CD14-positive monocyte (primary cell): ENCODE measurements around the gene USO1. TPM values are rescaled to one million over a fixed set of nuclear protein-coding genes. Genes with fewer than 3 reads are reported as not detected.

ENCODE experiments used
- DNase-seq, 3 donors: peaks; one replicate each; pipeline ENCODE4 v3.0.0-alpha.2; 2011 to 2022
- H2AFZ ChIP-seq: 2 replicates; pipeline ENCODE4 v1.6.0; 2012; ENCODE audit warnings: mild to moderate bottlenecking, low read depth, low read length, inconsistent platforms; ENCODE audit not compliant: insufficient read depth, poor library complexity, severe bottlenecking
- H3K27ac ChIP-seq, 2 donors: 1 replicate in 1 of 2; 2 replicates in 1 of 2; pipeline ENCODE4 v1.5.1; 2012 to 2013; ENCODE audit warnings: low read length in 2 of 2, control low read depth in 1 of 2, inconsistent platforms in 1 of 2, low read depth in 1 of 2, mild to moderate bottlenecking in 1 of 2
- H3K27me3 ChIP-seq, 2 donors: one replicate each; pipeline versions ENCODE4 v1.6.0 to v1.6.1; 2011 to 2013; ENCODE audit warnings: low read length in 2 of 2; ENCODE audit not compliant: control insufficient read depth in 2 of 2, insufficient read depth in 2 of 2
- H3K36me3 ChIP-seq, 2 donors: replicated peaks in 1 of 2; 1 replicate in 1 of 2; 2 replicates in 1 of 2; pipeline versions ENCODE4 v1.5.1 to v1.6.1; 2012 to 2013; ENCODE audit warnings: low read length in 2 of 2, control low read depth in 1 of 2, inconsistent platforms in 1 of 2, mild to moderate bottlenecking in 1 of 2; ENCODE audit not compliant: insufficient read depth in 2 of 2, control insufficient read depth in 1 of 2
- H3K4me1 ChIP-seq, 2 donors: 1 replicate in 1 of 2; 2 replicates in 1 of 2; pipeline versions ENCODE4 v1.5.1 to v1.6.1; 2012 to 2013; ENCODE audit warnings: low read length in 2 of 2, control low read depth in 1 of 2, inconsistent platforms in 1 of 2, mild to moderate bottlenecking in 1 of 2, moderate library complexity in 1 of 2; ENCODE audit not compliant: insufficient read depth in 2 of 2, control insufficient read depth in 1 of 2
- H3K4me2 ChIP-seq: replicated peaks from 2 replicates; pipeline ENCODE3; 2012; ENCODE audit warnings: low read length, moderate library complexity, mild to moderate bottlenecking; ENCODE audit not compliant: poor library complexity, severe bottlenecking; ENCODE audit errors: extremely low read depth
- H3K4me3 ChIP-seq, 3 experiments: fragments of 200-600 bp in 1 of 3; sonication (generic) in 1 of 3; replicated peaks in 1 of 3; 1 replicate in 2 of 3; 2 replicates in 1 of 3; pipeline ENCODE4 v1.5.1; 2011 to 2013; ENCODE audit warnings: low read length in 3 of 3, mild to moderate bottlenecking in 3 of 3, control low read depth in 2 of 3, low read depth in 2 of 3, inconsistent platforms in 1 of 3, moderate library complexity in 1 of 3
- H3K79me2 ChIP-seq: 2 replicates; pipeline ENCODE4 v1.6.0; 2012; ENCODE audit warnings: mild to moderate bottlenecking, control low read depth, inconsistent platforms, low read length, moderate library complexity; ENCODE audit not compliant: insufficient read depth
- H3K9ac ChIP-seq: 2 replicates; pipeline ENCODE4 v1.6.0; 2017; ENCODE audit warnings: low read length, mild to moderate bottlenecking; ENCODE audit not compliant: insufficient read depth, poor library complexity, severe bottlenecking
- H3K9me3 ChIP-seq, 2 donors: replicated peaks in 1 of 2; 1 replicate in 1 of 2; 2 replicates in 1 of 2; pipeline versions ENCODE4 v1.5.1 to v1.6.1; 2012 to 2013; ENCODE audit warnings: low read length in 2 of 2, control low read depth in 1 of 2; ENCODE audit not compliant: control insufficient read depth in 1 of 2, insufficient read depth in 1 of 2
- H4K20me1 ChIP-seq: 2 replicates; pipeline ENCODE4 v1.6.0; 2012; ENCODE audit warnings: mild to moderate bottlenecking, low read length, control low read depth, moderate library complexity; ENCODE audit not compliant: insufficient read depth
- H3K27ac Mint-ChIP-seq, 7 donors: one replicate each; pipeline ENCODE4 v1.8.0; 2020; ENCODE audit warnings: mild to moderate bottlenecking in 7 of 7, mixed read lengths in 7 of 7, moderate library complexity in 6 of 7, inconsistent platforms in 2 of 7
- H3K27me3 Mint-ChIP-seq, 3 donors: one replicate each; pipeline ENCODE4 v1.8.0; 2021 to 2022; ENCODE audit warnings: low read depth in 3 of 3, mild to moderate bottlenecking in 3 of 3, mixed read lengths in 3 of 3, moderate library complexity in 3 of 3, inconsistent platforms in 1 of 3
- H3K36me3 Mint-ChIP-seq, 2 donors: one replicate each; pipeline ENCODE4 v1.8.0; 2020; ENCODE audit warnings: mixed read lengths in 2 of 2, inconsistent platforms in 1 of 2, mild to moderate bottlenecking in 1 of 2
- H3K4me1 Mint-ChIP-seq: one replicate; pipeline ENCODE4 v1.8.0; 2020; ENCODE audit warnings: mild to moderate bottlenecking, mixed read lengths
- H3K4me3 Mint-ChIP-seq, 2 donors: one replicate each; pipeline ENCODE4 v1.8.0; 2020; ENCODE audit warnings: mild to moderate bottlenecking in 2 of 2, mixed read lengths in 2 of 2, moderate library complexity in 1 of 2
- H3K9me3 Mint-ChIP-seq, 7 donors: one replicate each; pipeline ENCODE4 v1.8.0; 2020 to 2022; ENCODE audit warnings: mixed read lengths in 7 of 7, mild to moderate bottlenecking in 6 of 7, moderate library complexity in 6 of 7, inconsistent platforms in 2 of 7
- CTCF ChIP-seq: fragments of 200-600 bp; IDR thresholded peaks from one replicate; pipeline ENCODE4 v1.8.0; 2022; ENCODE audit warnings: antibody characterized with exemption, mild to moderate bottlenecking
- WGBS: methylation state at CpG from one replicate; pipeline ENCODE4 v1.1.5; 2013; ENCODE audit warnings: missing lambda C conversion rate; ENCODE audit not compliant: insufficient coverage; 5-methylcytosine and 5-hydroxymethylcytosine counted together
- intact Hi-C, 2 donors: fragments of 100-400 bp; cut with micrococcal nuclease; formaldehyde crosslinking; loops; one replicate each; pipeline versions ENCODE4 v1.15.0 to v1.15.1; 2023
- polyA plus RNA-seq, 3 donors: library from polyadenylated mRNA; depleted of rRNA in 1 of 3; unstranded in 2 of 3; stranded (reverse) in 1 of 3; fragments of 300-500 nt in 2 of 3; fragments of >200 nt in 1 of 3; fragmentation: Illumina TruSeq in 2 of 3; gene quantifications; 1 replicate in 2 of 3; 2 replicates in 1 of 3; pipeline ENCODE4 v1.2.3, GENCODE V29; 2012 to 2021

Gene USO1
- polyA plus RNA-seq, 3 donors = 15.4 to 26.9 (median 17.5) TPM

GRCh38 chr4:75821216-75821615 lies 96.8 kb downstream of the USO1 start:
- DNase-seq = no peak
- H3K9me3 Mint-ChIP-seq = no peaks in the 10 kb centered on the region
- Histone ChIP-seq H3K27me3 (no peaks in the 10 kb centered on the region), H3K4me2 (no peak overlapping the region), H3K4me1 (no peaks in the 10 kb centered on the region), H4K20me1 (no peaks in the 10 kb centered on the region), H2AFZ (no peak overlapping the region), H3K9me3 (no peaks in the 10 kb centered on the region), H3K36me3 (peaks cover 0 to 11% of the 10 kb centered on the region in 2 donors), H3K9ac (no peak overlapping the region), H3K79me2 (no peaks in the 10 kb centered on the region), H3K27ac (no peak overlapping the region), H3K4me3 (no peak overlapping the region)
- intact Hi-C loops = no loop called here
- TF ChIP-seq CTCF = no peak
- H3K36me3 Mint-ChIP-seq = peaks cover under 1 to 3% of the 10 kb centered on the region in 2 donors
- H3K4me3 Mint-ChIP-seq = no peak overlapping the region
- no peak overlapping the region for H3K27ac Mint-ChIP-seq
- WGBS = no CpG with 5 or more reads among the region's 3 CpGs
- H3K4me1 Mint-ChIP-seq = peaks cover 5% of the 10 kb centered on the region
- H3K27me3 Mint-ChIP-seq = no peaks in the 10 kb centered on the region

DNA sequence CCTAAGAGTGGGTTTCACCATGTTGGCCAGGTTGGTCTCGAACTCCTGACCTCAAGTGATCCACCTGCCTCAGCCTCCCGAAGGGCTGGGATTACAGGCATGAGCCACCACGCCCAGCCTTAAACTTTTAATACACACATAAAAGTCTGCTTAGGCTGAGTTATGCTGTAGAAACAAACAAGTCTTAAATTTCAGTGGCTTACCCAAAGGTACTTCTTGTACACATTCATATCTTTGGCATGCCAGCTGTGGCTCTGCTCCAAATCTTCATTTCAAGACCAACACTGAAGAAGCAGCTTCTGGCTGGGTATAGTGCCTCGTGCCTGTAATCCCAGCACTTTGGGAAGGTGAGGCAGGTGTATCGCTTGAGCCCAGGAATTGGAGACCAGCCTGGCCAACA lies 97.6 kb downstream of the USO1 start:
- no peak overlapping the region for H3K9ac ChIP-seq
- H3K4me3 ChIP-seq = no peak overlapping the region
- no peaks in the 10 kb centered on the region for H3K36me3 Mint-ChIP-seq
- H3K9me3 Mint-ChIP-seq = no peaks in the 10 kb centered on the region
- H3K4me1 Mint-ChIP-seq = peaks cover 5% of the 10 kb centered on the region
- H3K36me3 ChIP-seq = peaks cover 0 to 4% of the 10 kb centered on the region in 2 donors
- H3K27me3 Mint-ChIP-seq = peaks cover 0 to 2% (median 0%) of the 10 kb centered on the region in 3 donors
- H2AFZ ChIP-seq = no peak overlapping the region
- no peaks in the 10 kb centered on the region for H3K27me3 ChIP-seq
- H3K4me1 ChIP-seq = no peaks in the 10 kb centered on the region
- TF ChIP-seq CTCF = no peak
- no peak overlapping the region for H3K27ac Mint-ChIP-seq
- 100% methylated on average over 1 of the region's 5 CpGs for whole genome bisulfite sequencing
- H3K4me2 ChIP-seq = no peak overlapping the region
- intact Hi-C loops = no loop called here
- no peak overlapping the region for H3K4me3 Mint-ChIP-seq
- no peak for DNase-seq
- H3K27ac ChIP-seq = no peak overlapping the region
- H3K9me3 ChIP-seq = no peaks in the 10 kb centered on the region
- no peaks in the 10 kb centered on the region for H3K79me2 ChIP-seq
- H4K20me1 ChIP-seq = no peaks in the 10 kb centered on the region
